HG02763 (cell line): Measurements from ENCODE around the gene MLN.

Experiments
- ATAC-seq: cut with Tn5 transposase; IDR thresholded peaks from one replicate; pipeline ENCODE4 v1.9.1; 2021; ENCODE audit warnings: mild to moderate bottlenecking, moderate library complexity; ENCODE audit not compliant: unreplicated experiment

Gene MLN

GRCh38 chr6:33803571-33804053, at the start of gene MLN:
TSS of gene MLN (minus strand) at chr6:33804003. CDS start at chr6:33801163, 2,840 bp downstream.
- no peak for ATAC-seq

- no peak for ATAC-seq
Observed at GRCh38 chr6:33853026-33853425, 49.2 kb upstream of the MLN start.

DNA sequence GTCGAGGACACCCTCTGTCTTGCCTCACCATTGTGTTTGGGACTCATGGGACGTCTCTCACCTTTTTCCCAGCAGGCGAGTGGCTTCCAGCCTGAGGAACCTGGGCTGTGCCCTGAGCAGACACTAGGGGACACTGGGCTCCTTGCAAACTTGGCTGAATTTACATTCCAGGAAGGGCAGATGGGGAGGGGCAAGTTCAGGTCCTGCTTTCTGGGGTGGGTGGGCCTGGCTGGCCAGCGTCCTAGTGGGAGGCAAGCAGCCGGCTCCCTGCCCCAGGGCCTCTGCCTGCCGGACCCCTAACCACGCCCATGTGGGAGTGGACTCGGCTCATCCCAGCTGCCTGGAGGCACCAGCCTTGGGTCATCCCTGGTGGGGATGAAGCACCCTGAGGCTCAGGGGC, 48.2 kb upstream of the MLN start:
- no peak for ATAC-seq

- ATAC-seq = no peak
Observed at GRCh38 chr6:33850869-33851541, 47.2 kb upstream of the MLN start.

- ATAC-seq = no peak
Observed at GRCh38 chr6:33850296-33850695, 46.5 kb upstream of the MLN start.

DNA sequence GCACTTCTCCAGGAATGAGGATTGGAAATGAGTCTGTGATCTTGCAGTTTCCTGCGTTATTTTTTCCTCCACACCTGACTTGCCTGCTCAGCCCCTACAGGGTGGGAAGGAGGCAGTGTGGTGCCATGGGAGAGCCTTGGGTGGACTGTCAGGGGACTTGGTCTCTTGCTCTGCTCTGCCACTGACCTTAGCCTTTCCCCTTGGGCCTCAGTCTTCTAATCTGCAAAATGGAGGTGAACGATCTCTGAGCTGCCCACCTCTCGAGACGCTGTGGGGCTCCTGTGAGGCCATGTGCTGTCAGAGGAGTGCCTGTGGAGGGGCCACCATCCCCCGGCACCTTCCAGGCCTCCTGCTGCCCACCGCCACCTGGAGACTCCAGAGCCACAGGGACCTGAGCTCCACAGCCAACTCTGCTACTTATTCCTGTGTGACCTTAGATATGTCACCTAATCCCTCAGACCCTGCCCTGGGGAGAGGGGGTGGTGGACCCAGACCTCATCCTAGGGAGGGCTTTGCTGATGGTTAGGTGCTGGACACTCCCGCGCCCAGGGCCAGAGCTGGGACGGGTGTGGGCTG, 45.8 kb upstream of the MLN start:
- no peak for ATAC-seq

DNA sequence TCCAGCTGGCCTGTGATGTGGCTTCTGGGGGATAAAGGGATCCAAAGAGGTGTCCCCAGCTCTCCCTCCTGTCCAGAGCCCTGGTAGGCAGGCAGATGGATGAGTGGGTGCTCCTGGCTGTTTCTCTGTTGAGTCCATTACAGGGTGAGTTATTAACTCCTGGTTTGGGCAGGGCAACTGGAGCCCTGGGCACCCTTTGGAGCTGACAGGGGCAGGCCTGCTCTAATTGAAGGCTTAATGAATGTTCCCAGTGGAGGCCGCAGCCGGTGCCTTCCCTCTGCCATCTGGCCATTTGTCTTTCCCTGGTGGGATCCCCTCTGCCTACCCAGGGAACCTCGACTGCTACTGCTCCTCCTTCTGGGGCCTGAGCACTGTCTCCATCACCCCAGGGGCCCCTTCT, 44.7 kb upstream of the MLN start:
- ATAC-seq = no peak

- ATAC-seq = no peak
Observed at GRCh38 chr6:33847867-33848266, 44.1 kb upstream of the MLN start.

DNA sequence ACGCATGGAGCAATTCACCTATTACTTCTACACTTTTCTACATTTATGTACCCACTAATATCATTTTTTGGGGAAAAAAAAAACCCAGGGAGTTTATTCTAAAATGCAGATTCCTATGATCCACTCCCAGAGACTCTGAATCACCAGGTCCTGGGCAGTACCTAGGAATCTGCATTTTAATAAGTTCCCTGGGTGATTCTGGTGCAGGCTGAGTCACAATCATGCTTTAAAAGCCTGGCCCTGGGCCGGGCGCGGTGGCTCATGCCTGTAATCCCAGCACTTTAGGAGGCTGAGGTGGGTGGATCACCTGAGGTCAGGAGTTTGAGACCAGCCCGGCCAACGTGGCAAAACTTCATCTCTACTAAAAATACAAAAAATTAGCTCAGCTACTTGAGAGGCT, 43.3 kb upstream of the MLN start:
- ATAC-seq = no peak

- ATAC-seq = no peak
Observed at GRCh38 chr6:33846226-33846625, 42.4 kb upstream of the MLN start.

GRCh38 chr6:33845031-33845745, 41.4 kb upstream of the MLN start:
- no peak for ATAC-seq

DNA sequence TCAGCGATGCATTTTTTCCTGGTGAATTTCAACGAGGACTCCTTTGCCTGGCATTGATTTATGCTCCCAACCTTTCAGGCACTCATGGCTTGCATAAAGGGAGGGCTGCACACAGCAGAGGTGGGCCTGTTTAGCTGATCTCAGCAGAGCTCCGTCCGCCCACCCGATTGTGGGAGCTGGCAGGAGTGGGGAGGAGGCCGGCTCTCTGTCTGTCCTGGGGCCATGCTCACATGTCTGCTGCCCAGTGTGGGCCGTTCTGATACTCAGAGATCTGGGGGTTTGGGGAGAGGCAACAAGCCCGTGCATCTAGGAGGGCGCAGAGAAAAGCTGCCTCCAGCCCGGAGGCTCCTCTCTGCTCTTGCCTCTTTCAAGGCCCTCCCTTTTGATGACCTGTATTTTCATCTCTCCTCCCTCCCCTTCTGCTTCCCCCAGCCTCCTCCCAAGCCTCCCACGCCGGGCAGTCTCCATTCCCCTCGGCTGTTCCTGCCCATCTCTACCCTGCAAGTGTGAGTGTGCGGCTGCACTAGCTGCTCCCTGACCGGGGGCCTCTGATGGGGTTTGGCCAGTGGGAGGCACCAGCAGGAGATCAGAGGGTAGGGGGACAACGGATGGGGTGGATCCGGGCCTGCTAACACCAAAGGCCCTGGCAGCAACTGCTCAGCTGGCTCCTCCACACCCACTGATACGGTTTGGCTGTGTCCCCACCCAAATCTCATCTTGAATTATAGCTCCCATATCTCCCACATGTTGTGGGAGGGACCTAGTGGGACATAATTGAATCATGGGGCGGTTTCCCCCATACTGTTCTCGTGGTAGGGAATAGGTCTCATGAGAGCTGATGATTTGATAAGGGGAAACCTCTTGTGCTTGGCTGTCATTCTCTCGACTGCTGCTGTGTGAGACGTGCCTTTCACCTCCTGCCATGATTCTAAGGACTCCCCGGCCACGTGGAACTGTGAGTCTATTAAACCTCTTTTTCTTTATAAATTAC, 39.6 kb upstream of the MLN start:
- no peak for ATAC-seq

DNA sequence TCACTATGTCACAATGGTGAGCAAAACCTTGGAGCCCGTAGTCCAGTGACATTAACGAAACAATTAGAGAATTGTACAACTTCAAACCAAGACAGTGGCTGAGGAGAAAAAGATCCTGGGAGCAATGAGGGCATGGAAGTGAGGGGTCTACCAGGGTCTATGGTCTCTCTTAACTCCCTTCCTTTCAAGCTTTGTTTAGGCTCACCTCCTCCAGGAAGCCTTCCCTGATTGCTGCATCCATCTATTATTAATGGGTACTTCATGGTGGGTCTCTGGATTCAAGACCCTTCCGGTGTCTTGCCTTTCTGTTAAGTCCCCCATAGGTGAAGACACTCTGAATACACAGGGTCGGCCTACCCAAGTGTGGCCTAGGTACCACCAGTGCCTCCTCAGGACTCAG, 38.1 kb upstream of the MLN start:
- ATAC-seq = no peak

DNA sequence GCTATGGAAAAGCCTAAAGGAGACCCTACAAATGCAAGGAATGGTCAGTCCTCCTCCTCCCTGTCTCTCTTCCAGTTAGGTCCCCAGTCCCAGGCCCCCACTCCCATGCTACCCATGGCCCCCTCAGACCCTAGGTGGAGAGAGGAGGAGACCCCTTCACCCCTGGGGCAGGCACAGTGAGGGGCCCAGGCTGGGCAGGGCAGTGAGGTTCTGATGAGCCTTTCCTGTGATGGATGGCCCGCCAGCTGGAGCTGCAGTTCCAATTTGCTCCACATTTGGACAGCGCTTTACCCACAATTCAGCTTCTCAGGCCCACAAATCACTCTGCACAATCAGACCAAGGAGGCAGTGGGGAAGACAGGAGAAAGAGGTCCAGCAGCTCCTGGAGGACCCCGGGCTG, 37.3 kb upstream of the MLN start:
- no peak for ATAC-seq

- ATAC-seq = peak; percentile 41
Observed at GRCh38 chr6:33840048-33840926, 36.5 kb upstream of the MLN start.

GRCh38 chr6:33839399-33840047, 35.7 kb upstream of the MLN start:
- no peak for ATAC-seq

DNA sequence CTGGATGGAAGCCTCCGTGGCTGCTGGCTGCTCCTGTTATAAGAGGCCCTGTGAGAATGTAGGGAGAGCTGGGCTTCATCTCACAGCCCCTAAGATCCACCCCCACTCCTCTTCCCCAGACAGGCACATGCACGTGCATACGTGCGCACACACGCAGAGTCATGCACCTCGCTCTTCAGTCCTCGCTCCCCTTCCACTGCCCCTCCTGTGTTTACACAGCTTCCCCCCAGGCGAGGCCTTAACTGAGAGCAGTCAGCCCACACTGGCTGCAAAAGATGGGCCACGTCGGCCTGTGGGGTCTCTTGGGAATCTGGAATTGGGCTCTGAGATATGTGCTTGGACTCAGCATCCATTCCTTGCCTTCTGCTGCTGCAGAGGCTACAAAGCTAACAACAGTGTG, 35.2 kb upstream of the MLN start:
- ATAC-seq = no peak

GRCh38 chr6:33837971-33838665, 34.3 kb upstream of the MLN start:
- no peak for ATAC-seq
